ENCODE results near the gene SBNO2.
A peak's percentile ranks its signal among the peaks of the same experiment; 100 is the strongest.
"Not testable (repeated sequence)": the region's sequence is repeated elsewhere in the genome, so short reads cannot be mapped to it uniquely, and the experiment has no call there.

The SBNO2 gene

GRCh38 chr19:1208830-1209229 lies 34.8 kb upstream of the SBNO2 start:
- DNase-seq: not testable (repeated sequence)

DNA sequence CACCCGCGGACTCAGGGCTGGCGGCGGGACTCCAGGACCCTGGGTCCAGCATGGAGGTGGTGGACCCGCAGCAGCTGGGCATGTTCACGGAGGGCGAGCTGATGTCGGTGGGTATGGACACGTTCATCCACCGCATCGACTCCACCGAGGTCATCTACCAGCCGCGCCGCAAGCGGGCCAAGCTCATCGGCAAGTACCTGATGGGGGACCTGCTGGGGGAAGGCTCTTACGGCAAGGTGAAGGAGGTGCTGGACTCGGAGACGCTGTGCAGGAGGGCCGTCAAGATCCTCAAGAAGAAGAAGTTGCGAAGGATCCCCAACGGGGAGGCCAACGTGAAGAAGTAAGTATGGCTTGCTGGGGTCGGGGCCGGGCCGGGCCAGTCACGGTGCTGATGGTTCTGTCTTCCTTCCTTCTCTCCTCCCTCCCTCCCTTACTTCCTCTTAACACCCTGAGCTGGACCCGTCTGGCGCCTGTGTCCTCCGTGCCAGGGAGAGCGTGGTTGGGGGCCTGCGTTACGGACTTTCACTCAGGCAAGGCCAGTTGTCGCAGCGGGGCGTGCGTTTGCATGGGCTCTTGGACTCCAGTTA lies 32.9 kb upstream of the SBNO2 start:
- peak; percentile 50 for DNase-seq

- DNase-seq: no peak
Measured at GRCh38 chr19:1206150-1206863, 32.2 kb upstream of the SBNO2 start.

DNA sequence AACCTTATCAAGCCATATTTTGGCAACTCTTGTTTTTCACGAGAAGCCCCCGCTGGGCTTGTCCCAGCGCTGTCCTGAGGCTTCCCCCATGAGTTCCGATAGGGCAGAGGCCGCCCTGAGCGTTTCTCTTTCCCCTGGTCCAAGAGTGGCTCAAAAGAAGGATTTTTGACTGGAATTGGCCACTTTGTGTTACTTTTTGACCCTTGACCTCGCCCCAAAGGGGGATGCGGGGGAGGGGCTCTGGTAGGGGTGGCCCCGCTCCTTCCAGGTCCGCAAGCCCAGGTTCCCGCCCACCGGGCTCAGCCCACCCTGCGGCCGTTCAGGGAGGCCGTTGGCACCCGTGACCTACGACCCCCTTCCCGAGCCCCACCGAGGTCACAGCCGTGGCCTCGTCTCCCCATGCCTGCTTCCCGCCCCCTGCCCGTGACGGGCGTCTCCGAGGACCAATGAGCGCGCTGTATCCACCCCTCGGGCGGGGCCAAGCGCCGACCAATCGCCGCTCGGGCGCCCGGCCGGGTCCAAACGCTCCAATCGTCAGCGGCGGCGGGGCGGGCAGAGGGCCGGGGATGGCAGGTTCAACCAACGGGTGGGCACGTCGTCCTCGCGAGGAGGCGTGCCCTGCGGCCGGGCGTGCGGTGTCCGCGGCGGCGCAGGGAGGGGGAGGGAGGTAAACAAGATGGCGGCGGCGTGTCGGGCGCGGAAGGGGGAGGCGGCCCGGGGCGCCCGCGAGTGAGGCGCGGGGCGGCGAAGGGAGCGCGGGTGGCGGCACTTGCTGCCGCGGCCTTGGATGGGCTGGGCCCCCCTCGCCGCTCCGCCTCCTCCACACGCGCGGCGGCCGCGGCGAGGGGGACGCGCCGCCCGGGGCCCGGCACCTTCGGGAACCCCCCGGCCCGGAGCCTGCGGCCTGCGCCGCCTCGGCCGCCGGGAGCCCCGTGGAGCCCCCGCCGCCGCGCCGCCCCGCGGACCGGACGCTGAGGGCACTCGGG lies 31.3 kb upstream of the SBNO2 start, which contains the start of gene STK11:
Gene STK11 (plus strand): TSS at position 665 of the 986 bp plus-strand sequence. CDS start 1,136 bp downstream, outside the sequence.
- peak; percentile 98 for DNase-seq

- not testable (repeated sequence) for DNase-seq
Measured at GRCh38 chr19:1200614-1201013, 26.5 kb upstream of the SBNO2 start.

- no peak for DNase-seq
Measured at GRCh38 chr19:1199531-1199930, 25.5 kb upstream of the SBNO2 start.

- DNase-seq: no peak
Measured at GRCh38 chr19:1189419-1189818, 15.4 kb upstream of the SBNO2 start.

GRCh38 chr19:1183543-1184172 lies 9.6 kb upstream of the SBNO2 start:
- DNase-seq: no peak

- DNase-seq: no peak
Measured at GRCh38 chr19:1182727-1183126, 8.7 kb upstream of the SBNO2 start.

GRCh38 chr19:1182068-1182467 lies 8.0 kb upstream of the SBNO2 start:
- DNase-seq: no peak

DNA sequence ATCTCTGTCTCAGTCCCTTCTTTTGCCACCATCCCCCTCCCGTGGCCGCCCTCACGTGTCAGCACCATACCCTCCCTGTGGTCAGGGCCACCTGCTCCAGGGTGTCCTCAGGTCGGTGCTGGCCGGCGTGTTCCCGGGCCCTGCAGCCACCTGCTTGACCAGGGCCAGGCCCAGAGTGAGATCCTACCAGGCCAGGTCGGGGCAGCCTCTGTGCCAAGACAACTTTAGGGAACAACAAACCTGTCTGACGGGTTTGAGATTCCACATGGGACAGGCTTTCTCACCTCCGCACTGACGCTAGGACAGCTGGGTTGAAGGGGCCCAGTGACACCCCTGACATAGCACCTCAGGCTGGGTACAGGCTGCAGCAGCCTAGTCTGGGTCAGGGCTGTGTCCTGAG lies 7.5 kb upstream of the SBNO2 start:
- DNase-seq: no peak

- DNase-seq: no peak
Measured at GRCh38 chr19:1177322-1178114, 3.5 kb upstream of the SBNO2 start.

DNA sequence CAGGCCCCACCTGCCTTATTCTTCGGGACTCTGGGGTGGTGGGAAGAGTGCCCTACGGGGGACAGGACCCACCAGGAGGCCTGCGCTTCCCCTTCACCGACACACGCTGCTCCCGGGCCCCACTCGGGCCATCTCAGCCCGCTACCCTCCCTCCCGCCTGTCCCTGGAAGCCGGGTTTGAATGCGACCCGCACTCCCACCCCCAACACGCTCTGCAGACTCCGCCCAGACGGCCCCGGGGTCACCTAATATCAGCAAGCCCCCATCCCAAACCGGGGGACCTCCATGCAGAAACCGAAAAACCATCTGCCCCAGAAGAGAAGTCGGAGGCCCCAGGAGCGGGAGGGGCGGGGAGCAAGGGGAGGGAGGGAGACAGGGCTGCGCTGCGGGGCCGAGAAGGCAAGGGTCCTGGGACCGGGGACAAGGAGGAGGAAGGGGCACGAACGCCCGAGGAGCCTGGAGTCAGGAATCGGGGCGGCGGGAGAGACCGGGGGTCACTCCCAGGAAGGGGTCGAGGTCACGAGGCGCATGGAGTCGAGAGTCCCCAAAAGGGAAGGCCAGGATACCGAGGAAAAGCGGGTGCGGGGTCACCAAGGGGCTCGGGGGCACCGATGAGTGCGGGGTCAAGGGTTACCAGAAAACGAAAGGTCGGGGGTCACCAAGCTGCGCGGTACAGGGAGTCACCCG lies 766 bp downstream of the SBNO2 start:
- DNase-seq: peak; percentile 41

- DNase-seq: peak; percentile 50
Measured at GRCh38 chr19:1172353-1173158, 1.5 kb downstream of the SBNO2 start.

- no peak for DNase-seq
Measured at GRCh38 chr19:1171755-1172352, 2.2 kb downstream of the SBNO2 start.

GRCh38 chr19:1170938-1171754 lies 2.9 kb downstream of the SBNO2 start:
- no peak for DNase-seq

DNA sequence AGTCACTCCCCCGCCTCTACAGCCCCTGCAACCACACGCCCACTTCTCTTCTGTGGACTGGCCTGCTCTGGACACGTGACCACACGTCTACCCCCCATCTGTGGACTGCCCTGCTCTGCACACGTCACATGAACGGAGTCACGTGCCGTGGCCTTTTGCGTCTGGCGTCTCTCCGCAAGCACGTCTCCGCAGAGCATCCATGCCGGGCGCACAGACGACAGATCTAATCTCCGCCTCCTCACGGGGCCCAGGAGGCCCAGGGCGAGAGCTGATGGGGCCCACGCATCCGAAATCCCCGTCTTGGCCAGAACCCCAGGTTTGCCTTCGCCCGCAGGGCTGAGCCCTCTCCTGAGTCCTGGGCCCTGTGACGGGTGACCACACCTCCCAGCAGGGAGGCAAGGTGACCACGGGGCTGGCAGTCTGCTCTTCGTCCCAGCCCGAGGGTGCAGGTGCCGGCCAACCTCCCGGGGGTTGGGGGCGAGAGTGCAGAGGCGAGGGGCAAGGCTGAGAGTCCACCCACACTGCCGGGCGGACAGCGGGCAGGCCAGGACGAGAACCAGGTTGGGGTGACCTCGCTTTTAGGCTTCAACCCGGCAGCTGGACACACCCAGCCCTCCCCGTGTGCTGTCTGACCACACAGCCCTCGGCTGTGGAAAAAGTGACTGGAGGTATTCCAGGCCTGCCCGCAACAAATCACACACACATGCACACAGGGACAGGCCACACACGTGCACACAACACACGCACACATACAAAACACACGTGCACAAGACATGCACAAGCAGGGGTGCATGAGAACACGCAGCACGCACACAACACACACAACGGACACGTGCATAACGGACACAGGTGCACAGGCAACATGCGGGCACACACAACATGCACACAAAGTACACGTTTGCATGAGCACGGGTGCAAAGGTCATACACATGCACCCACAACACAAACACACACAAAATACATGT lies 3.9 kb downstream of the SBNO2 start:
- no peak for DNase-seq

DNA sequence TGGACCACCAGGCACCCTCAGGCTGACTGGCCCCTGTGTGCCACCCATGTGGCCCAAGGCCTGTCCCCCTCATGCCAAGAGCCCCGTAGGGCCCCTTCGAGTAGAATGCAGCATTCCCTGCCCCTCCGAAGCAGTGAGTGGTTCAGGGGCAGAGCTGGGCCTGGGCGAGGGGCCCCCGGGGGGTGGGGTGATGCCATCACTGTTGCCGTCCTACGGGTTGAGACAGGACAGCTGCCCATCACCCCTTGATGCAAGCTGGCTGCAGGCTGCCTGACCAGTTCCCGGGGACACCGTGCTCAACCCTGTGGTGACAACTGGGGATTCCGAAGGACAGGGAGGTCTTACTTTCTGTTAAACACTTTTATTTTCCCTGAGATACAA lies 4.7 kb downstream of the SBNO2 start:
- DNase-seq: no peak

Measured in RPMI8226 (cell line).